Keratinocyte (primary cell): Measurements from ENCODE around the gene TTC9. TPM values are rescaled to one million over a fixed set of nuclear protein-coding genes. Genes with fewer than 3 reads are reported as not detected.
A peak's percentile ranks its signal among the peaks of the same experiment; 100 is the strongest.

Experiments used
- DNase-seq: peaks from one replicate; pipeline ENCODE4 v3.0.0-alpha.2; 2011; ENCODE audit warnings: low read depth, missing footprints, low spot score
- FAIRE-seq: peaks from 2 replicates; lab custom pipeline; 2011; peaks lifted over from hg19 to GRCh38; lab: Jason Lieb, UNC
- H2AFZ ChIP-seq: 2 replicates; pipeline ENCODE4 v1.6.0; 2012; ENCODE audit warnings: low read length, control low read depth, inconsistent platforms; ENCODE audit not compliant: control insufficient read depth
- H3K27ac ChIP-seq: 2 replicates; pipeline ENCODE4 v1.5.1; 2011; ENCODE audit warnings: low read length; ENCODE audit not compliant: control insufficient read depth, insufficient read depth
- H3K27me3 ChIP-seq: 3 replicates; pipeline ENCODE4 v1.6.0; 2011; ENCODE audit warnings: low read length; ENCODE audit not compliant: control insufficient read depth, insufficient read depth; ENCODE audit errors: extremely low read depth
- H3K36me3 ChIP-seq, 2 experiments: 2 replicates in 1 of 2; 3 replicates in 1 of 2; pipeline ENCODE4 v1.5.1; 2011; ENCODE audit warnings: low read length in 2 of 2, mild to moderate bottlenecking in 1 of 2; ENCODE audit not compliant: control insufficient read depth in 2 of 2, insufficient read depth in 2 of 2; ENCODE audit errors: extremely low read depth in 1 of 2
- H3K4me1 ChIP-seq: 3 replicates; pipeline ENCODE4 v1.5.1; 2011; ENCODE audit warnings: low read length; ENCODE audit not compliant: control insufficient read depth, insufficient read depth; ENCODE audit errors: extremely low read depth
- H3K4me2 ChIP-seq: 3 replicates; pipeline ENCODE4 v1.6.0; 2011; ENCODE audit warnings: low read depth, low read length; ENCODE audit not compliant: control insufficient read depth, insufficient read depth; ENCODE audit errors: extremely low read depth
- H3K4me3 ChIP-seq, 3 experiments: fragments of 200-600 bp in 1 of 3; sonication (generic) in 1 of 3; 2 replicates in 2 of 3; 3 replicates in 1 of 3; pipeline ENCODE4 v1.5.1; 2011 to 2016; ENCODE audit warnings: low read length in 3 of 3, mild to moderate bottlenecking in 3 of 3, control low read depth in 2 of 3, inconsistent platforms in 1 of 3, low read depth in 1 of 3, mixed read lengths in 1 of 3, mixed run types in 1 of 3, moderate library complexity in 1 of 3; ENCODE audit not compliant: control insufficient read depth in 2 of 3, insufficient read depth in 2 of 3; ENCODE audit errors: extremely low read depth in 1 of 3
- H3K79me2 ChIP-seq: 2 replicates; pipeline ENCODE4 v1.6.0; 2012; ENCODE audit warnings: low read length; ENCODE audit not compliant: control insufficient read depth, insufficient read depth
- H3K9ac ChIP-seq: 3 replicates; pipeline ENCODE4 v1.6.0; 2011; ENCODE audit warnings: low read length; ENCODE audit not compliant: control insufficient read depth, insufficient read depth; ENCODE audit errors: extremely low read depth
- H3K9me1 ChIP-seq: 3 replicates; pipeline ENCODE4 v1.6.0; 2011; ENCODE audit warnings: low read length; ENCODE audit not compliant: control insufficient read depth, insufficient read depth; ENCODE audit errors: extremely low read depth
- H3K9me3 ChIP-seq: 2 replicates; pipeline ENCODE4 v1.5.1; 2012; ENCODE audit warnings: low read depth, low read length; ENCODE audit not compliant: control insufficient read depth
- H4K20me1 ChIP-seq: 3 replicates; pipeline ENCODE4 v1.6.0; 2011; ENCODE audit warnings: low read length; ENCODE audit not compliant: control insufficient read depth, insufficient read depth; ENCODE audit errors: extremely low read depth
- CTCF ChIP-seq, 3 experiments: IDR thresholded peaks in 1 of 3; conservative IDR thresholded peaks in 1 of 3; optimal IDR thresholded peaks in 1 of 3; 2 replicates in 2 of 3; 3 replicates in 1 of 3; pipeline versions ENCODE3 to v1.5.1; 2011; ENCODE audit warnings: low read length in 3 of 3, mild to moderate bottlenecking in 3 of 3, moderate library complexity in 2 of 3, control low read depth in 1 of 3, inconsistent platforms in 1 of 3; ENCODE audit not compliant: insufficient read depth in 2 of 3; ENCODE audit errors: extremely low read depth in 1 of 3
- EZH2 ChIP-seq: IDR thresholded peaks from one replicate; pipeline ENCODE4 v1.6.1; 2012; ENCODE audit warnings: inconsistent platforms, mild to moderate bottlenecking, low read length, moderate library complexity
- dilution Hi-C: fragments of 300-500 bp; cut with MboI; formaldehyde crosslinking; loops from one replicate; pipeline ENCODE4 v1.7.0; 2020; ENCODE audit warnings: low sequenced_read_pairs; ENCODE audit not compliant: extremely low pct_ligation_motif_present
- polyA plus RNA-seq, 5 experiments: library from polyadenylated mRNA; depleted of rRNA in 3 of 5; stranded (reverse) in 3 of 5; stranded (forward) in 1 of 5; unstranded in 1 of 5; fragments of >200 nt; gene quantifications; 1 replicate in 1 of 5; 2 replicates in 3 of 5; 3 replicates in 1 of 5; pipeline versions ENCODE4 v1.2.1 to v1.2.3, GENCODE V29; 2011 to 2012; ENCODE audit warnings: missing spikeins in 2 of 5, low read depth in 1 of 5, low replicate concordance in 1 of 5

Gene TTC9
- polyA plus RNA-seq, 1 donor (not counting 4 experiments of a cell fraction or from before 2014, with no cell fraction given) = 0.59 TPM

- no peak overlapping the region for H2AFZ ChIP-seq
- H4K20me1 ChIP-seq = no peaks in the 10 kb centered on the region
- DNase-seq (no peak), FAIRE-seq (no peak)
- no peaks in the 10 kb centered on the region for H3K4me1 ChIP-seq
- dilution Hi-C loops = no loop called here
- H3K27ac ChIP-seq = no peak overlapping the region
- TF ChIP-seq EZH2 (no peak), CTCF (optimal IDR thresholded peaks at IDR 0.05 in 1 of 3, IDR thresholded peaks at IDR 0.05 in 1 of 3, conservative IDR thresholded peaks at IDR 0.05 in 1 of 3; ENCODE audit: extremely low read depth in 1 of 3, insufficient read depth in 2 of 3, low read length in 3 of 3) (no peak)
- H3K9me1 ChIP-seq = no peaks in the 10 kb centered on the region
- no peaks in the 10 kb centered on the region for H3K27me3 ChIP-seq
- no peak overlapping the region for H3K4me2 ChIP-seq
- no peaks in the 10 kb centered on the region for H3K36me3 ChIP-seq
- H3K9me3 ChIP-seq = no peaks in the 10 kb centered on the region
- no peak overlapping the region for H3K4me3 ChIP-seq
- H3K9ac ChIP-seq = no peak overlapping the region
- no peaks in the 10 kb centered on the region for H3K79me2 ChIP-seq
These were observed 23.4 kb upstream of the TTC9 start for GRCh38 chr14:70618314-70618713.

DNA sequence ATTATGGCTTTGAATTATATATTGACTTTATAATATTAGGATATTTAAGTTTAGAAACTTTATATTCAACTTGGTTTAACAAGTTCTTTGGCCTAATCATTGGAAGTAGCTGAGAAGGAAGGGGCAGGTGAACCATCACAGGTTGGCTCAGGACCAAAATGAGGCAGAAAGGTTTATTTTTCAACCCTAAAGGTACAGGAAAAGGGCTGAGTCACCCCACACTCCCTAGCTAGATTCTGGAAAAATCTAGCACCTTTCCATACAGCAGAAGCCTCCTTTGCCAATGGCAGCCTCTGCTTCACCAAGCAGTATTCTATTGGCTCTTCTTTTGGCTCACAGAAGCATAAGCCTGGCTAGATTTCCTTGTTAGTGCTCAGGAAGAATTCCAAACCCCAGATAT is 22.0 kb upstream of the TTC9 start:
- H3K4me2 ChIP-seq = no peak overlapping the region
- H3K27ac ChIP-seq = no peak overlapping the region
- no peaks in the 10 kb centered on the region for H3K4me1 ChIP-seq
- H3K4me3 ChIP-seq = no peak overlapping the region
- no peaks in the 10 kb centered on the region for H3K79me2 ChIP-seq
- no peaks in the 10 kb centered on the region for H3K9me3 ChIP-seq
- DNase-seq = no peak
- H3K27me3 ChIP-seq = no peaks in the 10 kb centered on the region
- dilution Hi-C loops = no loop called here
- no peaks in the 10 kb centered on the region for H3K9me1 ChIP-seq
- peak; percentile 70 for FAIRE-seq
- TF ChIP-seq CTCF (optimal IDR thresholded peaks at IDR 0.05 in 1 of 3, IDR thresholded peaks at IDR 0.05 in 1 of 3, conservative IDR thresholded peaks at IDR 0.05 in 1 of 3; ENCODE audit: extremely low read depth in 1 of 3, insufficient read depth in 2 of 3, low read length in 3 of 3) = no peak
- no peak for TF ChIP-seq EZH2
- no peaks in the 10 kb centered on the region for H4K20me1 ChIP-seq
- no peaks in the 10 kb centered on the region for H3K36me3 ChIP-seq
- H3K9ac ChIP-seq = no peak overlapping the region
- no peak overlapping the region for H2AFZ ChIP-seq
